HEK293T (cell line): ENCODE data around the gene FIGN.

Experiments used
- CTCF ChIA-PET: fragments of 350-600 bp; formaldehyde crosslinking; extraction: SDS; loops from one replicate; lab custom pipeline; 2021; ENCODE audit warnings: antibody characterized with exemption, inconsistent platforms; lab: Yijun Ruan, JAX
- POLR2A ChIA-PET: fragments of 350-600 bp; formaldehyde crosslinking; extraction: SDS; loops from one replicate; lab custom pipeline; 2020; ENCODE audit warnings: antibody characterized with exemption, inconsistent platforms; lab: Yijun Ruan, JAX
- DNase-seq: peaks from one replicate; pipeline ENCODE4 v3.0.0; 2012; ENCODE audit warnings: mixed read lengths; ENCODE audit errors: extremely low spot score
- ARNT ChIP-seq: fragments of 450-650 bp; IDR thresholded peaks from 2 replicates; pipeline ENCODE4 v1.6.1; 2017; ENCODE audit warnings: mild to moderate bottlenecking
- BHLHE40 ChIP-seq: fragments of 450-650 bp; IDR thresholded peaks from 2 replicates; pipeline ENCODE4 v1.6.1; 2016; ENCODE audit warnings: mild to moderate bottlenecking, moderate library complexity, borderline replicate concordance
- CTBP1 ChIP-seq: fragments of 450-650 bp; IDR thresholded peaks from 2 replicates; pipeline ENCODE4 v1.6.1; 2016; ENCODE audit warnings: borderline replicate concordance
- ELF4 ChIP-seq: fragments of 450-650 bp; IDR thresholded peaks from 2 replicates; pipeline ENCODE4 v1.6.1; 2017; ENCODE audit warnings: antibody characterized with exemption
- FOXA1 ChIP-seq: fragments of 450-650 bp; IDR thresholded peaks from 2 replicates; pipeline ENCODE4 v1.6.1; 2016; ENCODE audit warnings: mild to moderate bottlenecking
- FOXK2 ChIP-seq: fragments of 450-650 bp; IDR thresholded peaks from 2 replicates; pipeline ENCODE4 v1.6.1; 2016; ENCODE audit warnings: mild to moderate bottlenecking
- FOXM1 ChIP-seq: fragments of 450-650 bp; IDR thresholded peaks from 2 replicates; pipeline ENCODE4 v1.6.1; 2017; ENCODE audit warnings: mild to moderate bottlenecking, borderline replicate concordance
- HDGF ChIP-seq: fragments of 450-650 bp; IDR thresholded peaks from 2 replicates; pipeline ENCODE4 v1.6.1; 2017; ENCODE audit warnings: antibody characterized with exemption, borderline replicate concordance
- L3MBTL2 ChIP-seq: fragments of 450-650 bp; conservative IDR thresholded peaks from 2 replicates; pipeline ENCODE4 v1.6.1; 2016; ENCODE audit warnings: mild to moderate bottlenecking
- LEF1 ChIP-seq: fragments of 450-650 bp; IDR thresholded peaks from 2 replicates; pipeline ENCODE4 v1.6.1; 2017; ENCODE audit warnings: mild to moderate bottlenecking, borderline replicate concordance
- NFRKB ChIP-seq: fragments of 450-650 bp; IDR thresholded peaks from 2 replicates; pipeline ENCODE4 v1.6.1; 2016; ENCODE audit warnings: mild to moderate bottlenecking, moderate library complexity
- SP1 ChIP-seq: fragments of 450-650 bp; IDR thresholded peaks from 2 replicates; pipeline ENCODE4 v1.6.1; 2017
- SUZ12 ChIP-seq: fragments of 450-650 bp; IDR thresholded peaks from 2 replicates; pipeline ENCODE4 v1.6.1; 2016; ENCODE audit warnings: mild to moderate bottlenecking
- TARDBP ChIP-seq: fragments of 450-650 bp; IDR thresholded peaks from 2 replicates; pipeline ENCODE4 v1.6.1; 2016
- ZNF384 ChIP-seq: fragments of 450-650 bp; IDR thresholded peaks from 2 replicates; pipeline ENCODE4 v1.6.1; 2016
- TF ChIP-seq, protein P1 (sequence below): fragments of 450-650 bp; IDR thresholded peaks from 2 replicates; pipeline ENCODE4 v1.6.1; 2016

FIGN gene

DNA sequence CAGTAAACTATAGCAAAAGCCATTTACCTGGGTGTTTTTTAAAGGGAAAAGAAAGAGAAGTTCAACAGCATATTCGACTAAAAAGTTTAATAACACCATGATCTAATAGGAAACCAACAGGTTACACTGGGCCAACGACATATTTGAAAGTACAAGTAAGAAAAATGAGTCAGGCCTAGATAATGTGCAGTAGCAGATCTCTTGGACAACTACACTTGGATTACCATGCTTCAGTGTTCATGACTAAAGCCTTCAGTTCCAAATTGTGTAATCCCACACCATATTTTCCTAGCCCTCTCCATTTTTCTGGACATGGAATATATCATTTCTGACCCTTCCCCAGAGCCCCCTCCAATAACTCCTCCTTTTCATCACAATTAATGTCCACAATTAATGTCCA lies 39.1 kb upstream of the FIGN start:
- ChIA-PET POLR2A (no interaction called here), CTCF (no interaction called here)
- no peak for DNase-seq
- TF ChIP-seq SUZ12 (no peak), SP1 (no peak), FOXK2 (no peak), LEF1 (no peak), CTBP1 (no peak), NFRKB (no peak), FOXM1 (no peak), ZNF384 (no peak), L3MBTL2 (no peak), ARNT (no peak)
- TF ChIP-seq, protein P1, sequence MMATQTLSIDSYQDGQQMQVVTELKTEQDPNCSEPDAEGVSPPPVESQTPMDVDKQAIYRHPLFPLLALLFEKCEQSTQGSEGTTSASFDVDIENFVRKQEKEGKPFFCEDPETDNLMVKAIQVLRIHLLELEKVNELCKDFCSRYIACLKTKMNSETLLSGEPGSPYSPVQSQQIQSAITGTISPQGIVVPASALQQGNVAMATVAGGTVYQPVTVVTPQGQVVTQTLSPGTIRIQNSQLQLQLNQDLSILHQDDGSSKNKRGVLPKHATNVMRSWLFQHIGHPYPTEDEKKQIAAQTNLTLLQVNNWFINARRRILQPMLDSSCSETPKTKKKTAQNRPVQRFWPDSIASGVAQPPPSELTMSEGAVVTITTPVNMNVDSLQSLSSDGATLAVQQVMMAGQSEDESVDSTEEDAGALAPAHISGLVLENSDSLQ, result no peak

DNA sequence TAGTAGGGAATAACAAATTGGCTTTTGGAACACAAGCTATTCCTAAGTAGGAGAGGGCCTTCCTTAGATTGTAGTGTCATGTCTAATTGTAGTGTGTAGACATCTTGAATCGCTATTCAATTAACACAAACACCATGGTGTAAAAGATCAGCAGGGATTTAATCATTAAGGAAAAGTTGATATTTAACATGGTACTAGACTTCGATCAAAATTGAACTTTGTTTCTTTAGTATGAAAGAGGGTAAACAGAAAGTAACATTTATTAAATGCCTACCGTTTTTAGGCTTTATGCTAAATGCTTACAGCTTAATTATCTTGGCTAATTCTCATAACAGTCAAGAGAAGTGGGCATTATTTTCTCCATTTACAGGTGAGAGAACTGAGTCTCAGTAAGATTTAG lies 37.5 kb upstream of the FIGN start:
- ChIA-PET CTCF (no interaction called here), POLR2A (no interaction called here)

DNA sequence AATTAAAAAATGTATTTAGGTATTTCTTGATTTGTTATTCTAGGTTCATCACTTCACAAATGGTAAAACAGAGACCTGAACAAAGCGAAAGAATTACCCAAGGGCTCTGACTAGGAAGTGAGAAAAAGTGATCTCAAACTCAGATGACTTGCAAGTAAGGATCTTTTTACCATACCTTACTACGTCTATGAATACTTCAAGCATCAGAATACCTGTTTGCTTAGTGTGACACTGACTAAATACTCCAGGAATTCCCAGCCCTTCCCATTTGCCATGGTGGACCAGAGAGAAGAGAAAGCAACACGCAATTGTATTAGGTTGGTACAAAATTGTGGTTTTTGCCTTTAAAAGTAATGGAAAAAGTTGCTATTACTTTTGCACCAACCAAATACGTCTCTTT lies 35.8 kb upstream of the FIGN start:
- TF ChIP-seq FOXK2 (no peak), SP1 (no peak), FOXM1 (no peak), LEF1 (no peak), L3MBTL2 (no peak), HDGF (no peak)
- CTCF ChIA-PET, result no interaction called here
- POLR2A ChIA-PET, result no interaction called here
- no peak for DNase-seq

More for the DNA sequence above, 37.5 kb upstream of the FIGN start:
- DNase-seq, result no peak
- TF ChIP-seq ELF4, result no peak
- no peak for TF ChIP-seq ARNT
- TF ChIP-seq NFRKB, result no peak
- TF ChIP-seq HDGF, result no peak

DNA sequence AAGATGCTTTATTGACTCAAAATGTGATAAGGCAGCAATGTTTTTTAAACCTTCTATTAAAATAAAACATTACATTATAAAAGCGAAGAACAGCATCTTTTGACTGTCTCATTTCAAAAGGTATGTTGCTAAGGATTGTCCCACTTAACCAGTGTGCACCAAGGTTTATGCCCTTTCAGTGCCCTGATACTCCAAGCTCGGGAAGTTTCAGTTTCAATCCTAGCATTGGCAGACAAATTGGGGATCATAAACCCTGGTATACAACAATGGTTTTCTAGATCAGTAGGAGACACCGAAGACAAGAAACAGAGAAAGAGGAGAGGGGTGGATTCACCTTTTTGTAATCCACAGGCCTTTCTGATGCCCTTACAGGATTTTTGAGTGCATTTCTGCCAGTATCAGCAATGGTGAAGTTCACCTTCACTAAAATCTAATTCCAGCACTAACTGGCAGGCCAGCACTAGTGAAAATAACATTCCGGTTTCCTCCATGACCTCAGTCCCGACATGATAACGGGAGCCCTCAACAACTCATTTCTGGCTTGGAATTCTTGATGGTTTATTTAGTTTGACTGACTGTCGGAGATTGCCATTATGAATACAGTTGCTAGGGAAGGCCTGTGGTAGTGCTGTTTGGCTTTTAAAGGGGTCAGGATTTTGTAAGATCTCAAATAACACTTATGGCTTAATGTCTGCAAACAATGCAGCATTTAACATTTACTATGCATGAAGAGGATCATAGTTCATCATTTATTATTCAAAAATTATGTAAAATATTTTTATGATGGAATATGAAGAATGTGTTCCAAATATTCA lies 33.3 kb upstream of the FIGN start:
- ChIA-PET CTCF (no interaction called here), POLR2A (no interaction called here)
- no peak for TF ChIP-seq NFRKB
- no peak for TF ChIP-seq ELF4
- TF ChIP-seq L3MBTL2, result no peak
- TF ChIP-seq FOXA1, result no peak
- no peak for TF ChIP-seq FOXK2
- TF ChIP-seq BHLHE40, result no peak
- no peak for TF ChIP-seq ZNF384
- TF ChIP-seq LEF1, result no peak
- no peak for TF ChIP-seq FOXM1
- TF ChIP-seq ARNT, result no peak
- no peak for DNase-seq

DNA sequence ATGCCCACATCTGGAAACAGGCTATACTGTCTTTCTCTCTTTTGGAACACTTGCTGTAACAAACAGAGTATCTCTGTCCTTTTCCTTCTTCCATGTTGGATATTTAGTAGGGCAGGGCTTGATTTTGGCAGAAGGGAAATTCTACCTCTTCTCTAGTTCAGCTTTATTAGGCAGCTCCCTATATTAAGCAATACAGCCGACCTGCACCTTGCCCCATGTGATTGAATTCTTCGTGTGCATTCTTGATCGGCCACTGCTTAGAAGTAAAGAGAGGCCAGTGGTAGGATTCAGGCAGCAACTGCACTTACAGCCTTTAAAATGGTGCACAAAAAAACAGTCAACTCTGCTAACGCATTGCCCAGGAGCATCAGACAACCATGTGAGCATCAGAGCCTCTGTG lies 31.3 kb upstream of the FIGN start:
- TF ChIP-seq LEF1 (no peak), SP1 (no peak), FOXA1 (no peak), ELF4 (no peak), FOXK2 (no peak), ZNF384 (no peak), TARDBP (no peak), CTBP1 (no peak), FOXM1 (no peak), NFRKB (no peak), ARNT (no peak), HDGF (no peak), L3MBTL2 (no peak), BHLHE40 (no peak), SUZ12 (no peak)
- TF ChIP-seq, protein P1, result no peak
- DNase-seq, result no peak
- CTCF ChIA-PET, result no interaction called here
- POLR2A ChIA-PET, result no interaction called here

DNA sequence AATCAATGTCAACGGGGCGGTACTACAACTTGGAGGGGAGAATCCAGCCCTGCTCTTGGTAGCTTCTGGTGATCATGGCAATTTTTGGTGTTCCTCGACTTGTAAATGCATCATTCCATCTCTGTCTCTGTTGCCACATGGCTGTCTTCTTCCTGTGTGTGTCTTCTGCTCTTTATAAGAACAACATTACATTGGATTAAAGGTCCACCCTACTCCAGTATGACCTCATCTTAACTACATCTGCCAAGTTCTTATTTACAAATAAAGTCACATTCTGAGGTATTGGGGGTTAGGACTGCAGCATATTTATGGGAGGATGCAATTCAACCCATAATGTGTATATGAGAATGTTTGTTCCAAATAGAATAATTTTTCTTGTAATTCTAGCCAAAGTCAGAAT lies 28.8 kb upstream of the FIGN start:
- CTCF ChIA-PET, result no interaction called here
- no peak for DNase-seq
- POLR2A ChIA-PET, result no interaction called here
- TF ChIP-seq SP1, result no peak
- no peak for TF ChIP-seq FOXA1
- TF ChIP-seq BHLHE40, result no peak
- no peak for TF ChIP-seq FOXM1

DNA sequence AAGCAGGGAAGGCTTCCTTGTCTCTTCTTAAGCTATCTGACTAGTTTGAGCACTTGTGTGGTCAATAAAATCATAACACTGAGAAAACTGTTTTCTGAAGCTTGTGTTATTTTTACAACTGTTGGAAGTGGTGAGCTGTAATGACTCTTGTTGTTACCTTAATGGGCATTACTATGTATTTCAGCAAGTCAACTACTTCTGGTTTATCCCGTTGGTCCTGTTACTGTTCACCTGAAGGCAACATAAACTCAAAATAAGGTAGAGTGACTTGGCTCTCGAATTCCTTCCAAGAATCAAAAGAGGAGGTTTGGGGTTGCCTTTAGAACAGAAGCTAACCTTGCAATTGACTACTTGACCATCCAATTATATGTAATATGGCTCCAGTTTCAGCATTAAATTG lies 23.2 kb upstream of the FIGN start:
- no peak for TF ChIP-seq CTBP1
- TF ChIP-seq FOXM1, result no peak
- no peak for TF ChIP-seq SUZ12
- no peak for TF ChIP-seq LEF1
- no peak for TF ChIP-seq ELF4
- TF ChIP-seq HDGF, result no peak
- no peak for TF ChIP-seq ARNT
- no peak for TF ChIP-seq FOXK2
- no peak for TF ChIP-seq BHLHE40
- no peak for TF ChIP-seq SP1
- DNase-seq, result no peak
- CTCF ChIA-PET, result interaction anchor here (0.6 kb wide), 1 partner anchor 28 kb away, joined by 4 read pairs; no protein-coding TSS in a partner anchor
- POLR2A ChIA-PET, result no interaction called here
